IMR-90 (cell line): Measurements from ENCODE around the gene NPC1. TPM values are rescaled to one million over a fixed set of nuclear protein-coding genes. Genes with fewer than 3 reads are reported as not detected.

Source experiments
- ATAC-seq: fragments of 200-7000 bp; cut with Tn5 transposase; 2 replicates; pipeline ENCODE4 v1.9.1; 2020; ENCODE audit warnings: low read depth, mild to moderate bottlenecking, moderate library complexity
- BruUV-seq: library from RNA; stranded (reverse); fragments of 400-500 nt; replicated peaks from 2 replicates; lab custom pipeline; 2021; lab: Mats Ljungman, UMichigan
- CTCF ChIA-PET: fragments of 300-600 bp; formaldehyde crosslinking; extraction: SDS; loops from one replicate; lab custom pipeline; 2021; ENCODE audit warnings: antibody characterized with exemption; lab: Yijun Ruan, JAX
- POLR2A ChIA-PET: fragments of 300-600 bp; sonication (Branson Sonifier 250); formaldehyde crosslinking; loops from one replicate; lab custom pipeline; 2022; ENCODE audit warnings: antibody characterized with exemption; ENCODE audit not compliant: unreplicated experiment; lab: Charles Lee
- DNase-seq: peaks from one replicate; pipeline ENCODE4 v3.0.0; 2013
- H2AFZ ChIP-seq: replicated peaks from 2 replicates; pipeline ENCODE3; 2013; ENCODE audit warnings: low read length, mild to moderate bottlenecking; ENCODE audit not compliant: poor library complexity
- H2AK5ac ChIP-seq: 2 replicates; pipeline ENCODE4 v1.6.1; 2013; ENCODE audit warnings: low read depth, low read length, inconsistent platforms
- H2AK9ac ChIP-seq: replicated peaks from 2 replicates; pipeline ENCODE3; 2013; ENCODE audit warnings: mild to moderate bottlenecking, low read depth, low read length, moderate library complexity; ENCODE audit not compliant: poor library complexity
- H2BK120ac ChIP-seq: 2 replicates; pipeline ENCODE4 v1.6.1; 2013; ENCODE audit warnings: low read depth, low read length, inconsistent platforms
- H2BK15ac ChIP-seq: 3 replicates; pipeline ENCODE4 v1.6.1; 2013; ENCODE audit warnings: low read depth, low read length, inconsistent platforms
- H2BK20ac ChIP-seq: 2 replicates; pipeline ENCODE4 v1.6.1; 2013; ENCODE audit warnings: low read depth, mild to moderate bottlenecking, inconsistent platforms, low read length, moderate library complexity
- H2BK5ac ChIP-seq: 2 replicates; pipeline ENCODE4 v1.6.1; 2013; ENCODE audit warnings: mild to moderate bottlenecking, low read depth, low read length, inconsistent platforms; ENCODE audit not compliant: poor library complexity, severe bottlenecking
- H3K14ac ChIP-seq: replicated peaks from 2 replicates; pipeline ENCODE4 v1.6.1; 2013; ENCODE audit warnings: low read depth, low read length, inconsistent platforms
- H3K18ac ChIP-seq: 2 replicates; pipeline ENCODE4 v1.6.1; 2013; ENCODE audit warnings: low read depth, low read length, control low read depth
- H3K23ac ChIP-seq: 2 replicates; pipeline ENCODE4 v1.6.1; 2013; ENCODE audit warnings: low read depth, low read length, inconsistent platforms
- H3K27ac ChIP-seq: 2 replicates; pipeline ENCODE4 v1.5.1; 2013; ENCODE audit warnings: mild to moderate bottlenecking, control low read depth, low read length; ENCODE audit not compliant: insufficient read depth
- H3K27me3 ChIP-seq: 2 replicates; pipeline ENCODE4 v1.6.1; 2013; ENCODE audit warnings: low read length; ENCODE audit not compliant: control insufficient read depth, insufficient read depth
- H3K36me3 ChIP-seq: 2 replicates; pipeline ENCODE4 v1.6.1; 2013; ENCODE audit warnings: low read length, mixed read lengths; ENCODE audit not compliant: control insufficient read depth, insufficient read depth
- H3K4ac ChIP-seq: 2 replicates; pipeline ENCODE4 v1.6.1; 2013; ENCODE audit warnings: low read depth, low read length, inconsistent platforms
- H3K4me1 ChIP-seq: 2 replicates; pipeline ENCODE4 v1.6.1; 2013; ENCODE audit warnings: low read length, mixed read lengths; ENCODE audit not compliant: control insufficient read depth, insufficient read depth
- H3K4me2 ChIP-seq: 2 replicates; pipeline ENCODE4 v1.6.1; 2013; ENCODE audit warnings: low read depth, mild to moderate bottlenecking, control low read depth, low read length, moderate library complexity
- H3K4me3 ChIP-seq: 2 replicates; pipeline ENCODE4 v1.5.1; 2013; ENCODE audit warnings: low read depth, mild to moderate bottlenecking, control low read depth, low read length, moderate library complexity; ENCODE audit not compliant: insufficient read depth
- H3K56ac ChIP-seq: 2 replicates; pipeline ENCODE4 v1.6.1; 2013; ENCODE audit warnings: low read length, inconsistent platforms; ENCODE audit not compliant: insufficient read depth; ENCODE audit errors: extremely low read depth
- H3K79me1 ChIP-seq, 2 experiments: 2 replicates each; pipeline ENCODE4 v1.6.1; 2013; ENCODE audit warnings: low read length in 2 of 2, inconsistent platforms in 1 of 2, low read depth in 1 of 2
- H3K9ac ChIP-seq: 2 replicates; pipeline ENCODE4 v1.6.1; 2013; ENCODE audit warnings: low read depth, low read length, control low read depth
- H3K9me1 ChIP-seq: 2 replicates; pipeline ENCODE4 v1.6.1; 2013; ENCODE audit warnings: low read length, inconsistent platforms; ENCODE audit not compliant: insufficient read depth
- H3K9me3 ChIP-seq: 2 replicates; pipeline ENCODE4 v1.6.1; 2013; ENCODE audit warnings: low read length; ENCODE audit not compliant: control insufficient read depth, insufficient read depth
- H4K20me1 ChIP-seq: 2 replicates; pipeline ENCODE4 v1.6.1; 2013; ENCODE audit warnings: low read length, inconsistent platforms; ENCODE audit not compliant: insufficient read depth
- H4K5ac ChIP-seq: 2 replicates; pipeline ENCODE4 v1.6.1; 2013; ENCODE audit warnings: mild to moderate bottlenecking, low read depth, low read length, control low read depth
- H4K8ac ChIP-seq, 2 experiments: 2 replicates each; pipeline ENCODE4 v1.6.1; 2013; ENCODE audit warnings: low read depth in 2 of 2, low read length in 2 of 2, control low read depth in 1 of 2, inconsistent platforms in 1 of 2
- H4K91ac ChIP-seq: 2 replicates; pipeline ENCODE4 v1.6.1; 2013; ENCODE audit warnings: low read depth, low read length, inconsistent platforms; ENCODE audit not compliant: insufficient read depth
- BHLHE40 ChIP-seq: fragments of 150-350 bp; IDR thresholded peaks from 2 replicates; pipeline ENCODE4 v1.6.1; 2016; ENCODE audit warnings: mild to moderate bottlenecking, low read depth, low read length
- CEBPB ChIP-seq: IDR thresholded peaks from 2 replicates; pipeline ENCODE4 v1.6.1; 2012; ENCODE audit warnings: low read depth, low read length, improper control_type of control experiment
- CHD1 ChIP-seq: IDR thresholded peaks from 2 replicates; pipeline ENCODE4 v1.6.1; 2012; ENCODE audit warnings: low read depth, low read length, improper control_type of control experiment
- CTCF ChIP-seq: conservative IDR thresholded peaks from 2 replicates; pipeline ENCODE4 v1.5.1; 2012; ENCODE audit warnings: mild to moderate bottlenecking, low read depth, low read length, improper control_type of control experiment
- FOS ChIP-seq: fragments of 150-350 bp; IDR thresholded peaks from 2 replicates; pipeline ENCODE4 v1.6.1; 2016; ENCODE audit warnings: low read depth, low read length
- MAFK ChIP-seq: IDR thresholded peaks from 2 replicates; pipeline ENCODE4 v1.6.1; 2012; ENCODE audit warnings: low read depth, low read length, improper control_type of control experiment
- MAZ ChIP-seq: IDR thresholded peaks from 2 replicates; pipeline ENCODE4 v1.6.1; 2012; ENCODE audit warnings: low read depth, mild to moderate bottlenecking, low read length, improper control_type of control experiment, moderate library complexity, borderline replicate concordance
- MXI1 ChIP-seq: IDR thresholded peaks from 2 replicates; pipeline ENCODE4 v1.6.1; 2012; ENCODE audit warnings: low read depth, mild to moderate bottlenecking, low read length, moderate library complexity, borderline replicate concordance
- NFE2L2 ChIP-seq: fragments of 150-350 bp; IDR thresholded peaks from 2 replicates; pipeline ENCODE4 v1.6.1; 2016; ENCODE audit warnings: low read depth, mild to moderate bottlenecking, low read length
- POLR2A ChIP-seq: IDR thresholded peaks from 2 replicates; pipeline ENCODE4 v1.6.1; 2012; ENCODE audit warnings: mild to moderate bottlenecking, low read depth, low read length
- RAD21 ChIP-seq: IDR thresholded peaks from 2 replicates; pipeline ENCODE4 v1.6.1; 2012; ENCODE audit warnings: low read length, improper control_type of control experiment
- RCOR1 ChIP-seq: IDR thresholded peaks from 2 replicates; pipeline ENCODE4 v1.6.1; 2012; ENCODE audit warnings: mild to moderate bottlenecking, low read length, improper control_type of control experiment; ENCODE audit not compliant: insufficient replicate concordance
- RFX5 ChIP-seq: IDR thresholded peaks from 2 replicates; pipeline ENCODE4 v1.8.0; 2012; ENCODE audit warnings: low read depth, mild to moderate bottlenecking, low read length, moderate library complexity
- SMC3 ChIP-seq: fragments of 150-350 bp; IDR thresholded peaks from 2 replicates; pipeline ENCODE4 v1.6.1; 2016; ENCODE audit warnings: low read depth, mild to moderate bottlenecking, antibody characterized with exemption, low read length, moderate library complexity
- WGBS, 2 experiments: methylation state at CpG; one replicate each; pipeline versions ENCODE4 v1.1.5 to v1.1.7; 2013; ENCODE audit warnings: missing lambda C conversion rate in 2 of 2; ENCODE audit not compliant: insufficient read length in 1 of 2; ENCODE audit errors: extremely low coverage in 2 of 2; 5-methylcytosine and 5-hydroxymethylcytosine counted together
- dilution Hi-C: fragments of 300-500 bp; cut with HindIII; formaldehyde crosslinking; loops from one replicate; pipeline ENCODE4 v1.14.3; 2018; ENCODE audit warnings: low sequenced_read_pairs; ENCODE audit not compliant: unreplicated experiment
- in situ Hi-C: fragments of 300-500 bp; cut with MboI; formaldehyde crosslinking; loops from 3 replicates; pipeline ENCODE4 v1.14.3; 2019; ENCODE audit warnings: low sequenced_read_pairs, inconsistent platforms, mixed read lengths
- intact Hi-C: fragments of 100-400 bp; cut with micrococcal nuclease; formaldehyde crosslinking; loops from 2 replicates; pipeline ENCODE4 v1.10.0; 2022
- polyA plus RNA-seq, 3 experiments: library from polyadenylated mRNA; depleted of rRNA; stranded (reverse); fragments of >200 nt; gene quantifications; 2 replicates each; pipeline ENCODE4 v1.2.3, GENCODE V29; 2012; ENCODE audit warnings: low replicate concordance in 1 of 3
- total RNA-seq: library from RNA; depleted of rRNA; stranded (reverse); fragments of >200 nt; gene quantifications from 2 replicates; pipeline ENCODE4 v1.2.3, GENCODE V29; 2012
- TF ChIP-seq, protein P1 (sequence below): fragments of 150-350 bp; IDR thresholded peaks from 2 replicates; pipeline ENCODE4 v1.6.1; 2017; ENCODE audit warnings: mild to moderate bottlenecking, antibody characterized with exemption, low read length, low read depth
- TF ChIP-seq, protein P2 (sequence below): fragments of 150-350 bp; IDR thresholded peaks from 2 replicates; pipeline ENCODE4 v1.6.1; 2016; ENCODE audit warnings: low read depth, mild to moderate bottlenecking, low read length, moderate library complexity, borderline replicate concordance

The NPC1 gene
- total and polyA plus RNA-seq, 2 of the 4 experiments (the other 2 are of a cell fraction): 7.5 to 7.9 TPM

GRCh38 chr18:23538001-23538400 is 48.3 kb downstream of the NPC1 start:
- Histone ChIP-seq H3K4ac (no peak overlapping the region), H3K27ac (no peak overlapping the region), H3K79me1 (0 out of 4 replicates have a peak, but pooled peaks cover 0 to 7% of the 10 kb centered on the region in 2 experiments), H4K8ac (no peak overlapping the region), H3K23ac (no peak overlapping the region), H4K20me1 (no peaks in the 10 kb centered on the region; the same call in 1 of the 2 replicates), H2BK5ac (no peak overlapping the region), H3K36me3 (peaks cover 71% of the 10 kb centered on the region), H3K27me3 (no peaks in the 10 kb centered on the region), H2BK20ac (no peak overlapping the region), H2AK5ac (no peak overlapping the region), H3K4me3 (no peak overlapping the region), H3K9me1 (peaks cover 7% of the 10 kb centered on the region), H3K56ac (no peak overlapping the region), H2AK9ac (no peak overlapping the region), H2AFZ (no peak overlapping the region), H4K5ac (no peak overlapping the region), H3K18ac (no peak overlapping the region), H3K9me3 (no peaks in the 10 kb centered on the region), H3K4me1 (no peaks in the 10 kb centered on the region), H4K91ac (no peak overlapping the region), H3K4me2 (no peak overlapping the region), H2BK15ac (no peak overlapping the region), H2BK120ac (no peak overlapping the region), H3K9ac (no peak overlapping the region), H3K14ac (no peak overlapping the region)
- TF ChIP-seq RAD21 (no peak), RCOR1 (no peak), CTCF (no peak), SMC3 (no peak), CHD1 (no peak), MXI1 (no peak), BHLHE40 (no peak), RFX5 (no peak), NFE2L2 (no peak), FOS (no peak), MAZ (no peak), POLR2A (no peak), CEBPB (no peak), MAFK (no peak)
- TF ChIP-seq, protein P1, sequence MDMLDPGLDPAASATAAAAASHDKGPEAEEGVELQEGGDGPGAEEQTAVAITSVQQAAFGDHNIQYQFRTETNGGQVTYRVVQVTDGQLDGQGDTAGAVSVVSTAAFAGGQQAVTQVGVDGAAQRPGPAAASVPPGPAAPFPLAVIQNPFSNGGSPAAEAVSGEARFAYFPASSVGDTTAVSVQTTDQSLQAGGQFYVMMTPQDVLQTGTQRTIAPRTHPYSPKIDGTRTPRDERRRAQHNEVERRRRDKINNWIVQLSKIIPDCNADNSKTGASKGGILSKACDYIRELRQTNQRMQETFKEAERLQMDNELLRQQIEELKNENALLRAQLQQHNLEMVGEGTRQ: no peak
- TF ChIP-seq, protein P2, sequence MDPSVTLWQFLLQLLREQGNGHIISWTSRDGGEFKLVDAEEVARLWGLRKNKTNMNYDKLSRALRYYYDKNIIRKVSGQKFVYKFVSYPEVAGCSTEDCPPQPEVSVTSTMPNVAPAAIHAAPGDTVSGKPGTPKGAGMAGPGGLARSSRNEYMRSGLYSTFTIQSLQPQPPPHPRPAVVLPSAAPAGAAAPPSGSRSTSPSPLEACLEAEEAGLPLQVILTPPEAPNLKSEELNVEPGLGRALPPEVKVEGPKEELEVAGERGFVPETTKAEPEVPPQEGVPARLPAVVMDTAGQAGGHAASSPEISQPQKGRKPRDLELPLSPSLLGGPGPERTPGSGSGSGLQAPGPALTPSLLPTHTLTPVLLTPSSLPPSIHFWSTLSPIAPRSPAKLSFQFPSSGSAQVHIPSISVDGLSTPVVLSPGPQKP: no peak
- ChIA-PET POLR2A (no interaction called here), CTCF (no interaction called here)
- BruUV-seq: no TSS peak
- in situ Hi-C loops (no loop called here), intact Hi-C loops (no loop called here), dilution Hi-C loops (no loop called here)
- ATAC-seq (no peak), DNase-seq (no peak)
- 100% methylated on average over 2 of the region's 9 CpGs; no CpG with 5 or more reads in 1 of the 2 experiments for WGBS, 2 experiments
